Fibroblast of mammary gland (primary cell): ENCODE data around the gene TIGD6.

ENCODE experiments used
- DNase-seq: peaks from one replicate; pipeline ENCODE4 v3.0.0-alpha.2; 2010; ENCODE audit warnings: low read depth
- H3K4me3 ChIP-seq: 2 replicates; pipeline ENCODE4 v1.5.1; 2011; ENCODE audit warnings: low read depth, mild to moderate bottlenecking, low read length, moderate library complexity; ENCODE audit not compliant: control insufficient read depth
- CTCF ChIP-seq: conservative IDR thresholded peaks from 2 replicates; pipeline ENCODE4 v1.5.1; 2011; ENCODE audit warnings: low read depth, low read length, inconsistent platforms; ENCODE audit not compliant: control insufficient read depth, insufficient read depth

TIGD6 gene

GRCh38 chr5:150017226-150018005 is 17.0 kb upstream of the TIGD6 start:
- no peak overlapping the region for H3K4me3 ChIP-seq
- no peak for TF ChIP-seq CTCF
- peak; percentile 58 for DNase-seq

GRCh38 chr5:150016537-150016936 is 16.1 kb upstream of the TIGD6 start:
- no peak for TF ChIP-seq CTCF
- H3K4me3 ChIP-seq, result no peak overlapping the region
- DNase-seq, result no peak

GRCh38 chr5:150015415-150015814 is 15.0 kb upstream of the TIGD6 start:
- no peak overlapping the region for H3K4me3 ChIP-seq
- DNase-seq, result no peak
- TF ChIP-seq CTCF, result no peak

- H3K4me3 ChIP-seq, result no peak overlapping the region
- no peak for TF ChIP-seq CTCF
- no peak for DNase-seq
These were observed 14.0 kb upstream of the TIGD6 start for GRCh38 chr5:150014456-150014855.

- H3K4me3 ChIP-seq, result no peak overlapping the region
- DNase-seq, result no peak
- TF ChIP-seq CTCF, result no peak
These were observed 13.5 kb upstream of the TIGD6 start for GRCh38 chr5:150013931-150014330.

GRCh38 chr5:150009671-150010387 is 9.4 kb upstream of the TIGD6 start:
- peak; percentile 77 for DNase-seq
- no peak overlapping the region for H3K4me3 ChIP-seq
- no peak for TF ChIP-seq CTCF
